ENCODE measurements around the gene ARMH1. TPM values are rescaled to one million over a fixed set of nuclear protein-coding genes. Genes with fewer than 3 reads are reported as not detected.

ARMH1 gene
- total RNA-seq: 4.7 TPM in 1 of 2 replicates, not detected in the other

GRCh38 chr1:44674113-44675000 lies at the start of gene ARMH1, which contains the start of gene TMEM53:
ARMH1 (plus strand) TSS chr1:44674714; CDS start chr1:44689698, 14,984 bp downstream.
TMEM53 (minus strand) TSS chr1:44674481; CDS start chr1:44674391, 90 bp downstream.
- peak within 1 kb of the TSS; percentile 80 for H3K4me3 ChIP-seq (ENCODE audit: low read depth, low read length)
- TF ChIP-seq CTCF (IDR thresholded peaks at IDR 0.05; ENCODE audit: insufficient read depth, low read length, poor library complexity, severe bottlenecking): no peak

GRCh38 chr1:44625348-44625747 lies 49.2 kb upstream of the ARMH1 start:
- no peak for DNase-seq (ENCODE audit: low read depth)
- Histone ChIP-seq H3K27me3 (ENCODE audit: control insufficient read depth, insufficient read depth, low read length) (no peaks in the 10 kb centered on the region), H3K36me3 (ENCODE audit: control insufficient read depth, insufficient read depth, low read length) (no peaks in the 10 kb centered on the region), H3K4me3 (ENCODE audit: low read depth, low read length) (no peak overlapping the region)
- TF ChIP-seq CTCF (IDR thresholded peaks at IDR 0.05; ENCODE audit: insufficient read depth, low read length, poor library complexity, severe bottlenecking): no peak

More at GRCh38 chr1:44674113-44675000, at the start of gene ARMH1, which contains the start of gene TMEM53:
- H3K36me3 ChIP-seq (ENCODE audit: control insufficient read depth, insufficient read depth, low read length): no peaks in the 10 kb centered on the region
- no peaks in the 10 kb centered on the region for H3K27me3 ChIP-seq (ENCODE audit: control insufficient read depth, insufficient read depth, low read length)
- DNase-seq (ENCODE audit: low read depth): peak; percentile 93

GRCh38 chr1:44628962-44629756 lies 45.4 kb upstream of the ARMH1 start:
- DNase-seq (ENCODE audit: low read depth): no peak
- H3K4me3 ChIP-seq (ENCODE audit: low read depth, low read length): no peak overlapping the region

GRCh38 chr1:44630116-44630515 lies 44.4 kb upstream of the ARMH1 start:
- no peak for DNase-seq (ENCODE audit: low read depth)
- Histone ChIP-seq H3K27me3 (ENCODE audit: control insufficient read depth, insufficient read depth, low read length) (no peaks in the 10 kb centered on the region), H3K36me3 (ENCODE audit: control insufficient read depth, insufficient read depth, low read length) (peaks cover 1% of the 10 kb centered on the region), H3K4me3 (ENCODE audit: low read depth, low read length) (no peak overlapping the region)
- no peak for TF ChIP-seq CTCF (IDR thresholded peaks at IDR 0.05; ENCODE audit: insufficient read depth, low read length, poor library complexity, severe bottlenecking)

More at GRCh38 chr1:44628962-44629756, 45.4 kb upstream of the ARMH1 start:
- Histone ChIP-seq H3K27me3 (ENCODE audit: control insufficient read depth, insufficient read depth, low read length) (no peaks in the 10 kb centered on the region), H3K36me3 (ENCODE audit: control insufficient read depth, insufficient read depth, low read length) (peaks cover 1% of the 10 kb centered on the region)
- TF ChIP-seq CTCF (IDR thresholded peaks at IDR 0.05; ENCODE audit: insufficient read depth, low read length, poor library complexity, severe bottlenecking): no peak

GRCh38 chr1:44631333-44631646 lies 43.2 kb upstream of the ARMH1 start:
- no peak for DNase-seq (ENCODE audit: low read depth)
- peak overlapping the region; percentile 69 for H3K4me3 ChIP-seq (ENCODE audit: low read depth, low read length)
- H3K27me3 ChIP-seq (ENCODE audit: control insufficient read depth, insufficient read depth, low read length): no peaks in the 10 kb centered on the region
- no peak for TF ChIP-seq CTCF (IDR thresholded peaks at IDR 0.05; ENCODE audit: insufficient read depth, low read length, poor library complexity, severe bottlenecking)
- peaks cover 1% of the 10 kb centered on the region for H3K36me3 ChIP-seq (ENCODE audit: control insufficient read depth, insufficient read depth, low read length)
